ENCODE data around the gene ZBTB20. TPM values are rescaled to one million over a fixed set of nuclear protein-coding genes. Genes with fewer than 3 reads are reported as not detected.

The ZBTB20 gene
- total RNA-seq, 1 experiment from 2014 or later = 26.5 TPM

GRCh38 chr3:114848082-114848481, 299.0 kb downstream of the ZBTB20 start:
- CTCF ChIA-PET = no interaction called here
- Histone ChIP-seq H3F3A (ENCODE audit: insufficient read depth, low read depth) (no peaks in the 10 kb centered on the region), H3K9me3 (ENCODE audit: insufficient read depth, low read depth) (no peaks in the 10 kb centered on the region), H2AFZ (no peak overlapping the region), H3K36me3 (ENCODE audit: low read depth) (no peaks in the 10 kb centered on the region), H3K4me1 (replicated peaks; ENCODE audit: insufficient read depth) (no peaks in the 10 kb centered on the region), H3K4me3 (no peak overlapping the region), H3K79me2 (ENCODE audit: low read depth) (no peaks in the 10 kb centered on the region), H3K27me3 (ENCODE audit: insufficient read depth, low read depth) (no peaks in the 10 kb centered on the region), H4K20me1 (ENCODE audit: insufficient read depth) (no peaks in the 10 kb centered on the region), H3K4me2 (no peak overlapping the region), H3K27ac (no peak overlapping the region), H3K9me2 (ENCODE audit: insufficient read depth) (no peaks in the 10 kb centered on the region)
- POLR2A ChIA-PET (ENCODE audit: unreplicated experiment) = no interaction called here
- DNase-seq = no peak
- BruUV-seq (replicated peaks) = no TSS peak
- intact Hi-C loops (cut with micrococcal nuclease; ENCODE audit: unreplicated experiment) = no loop called here
- no peak for TF ChIP-seq CTCF (conservative IDR thresholded peaks at IDR 0.05)
- TF ChIP-seq EZH2 (IDR thresholded peaks at IDR 0.05; ENCODE audit: low read depth) = no peak

- ChIA-PET CTCF (no interaction called here), POLR2A (ENCODE audit: unreplicated experiment) (no interaction called here)
- H3K9me2 ChIP-seq (ENCODE audit: insufficient read depth) = no peaks in the 10 kb centered on the region
- no peak for TF ChIP-seq EZH2 (IDR thresholded peaks at IDR 0.05; ENCODE audit: low read depth)
- no peak for TF ChIP-seq CTCF (conservative IDR thresholded peaks at IDR 0.05)
- H3K4me2 ChIP-seq = no peak overlapping the region
- no peak for DNase-seq
- intact Hi-C loops (cut with micrococcal nuclease; ENCODE audit: unreplicated experiment) = no loop called here
- H2AFZ ChIP-seq = no peak overlapping the region
- no peaks in the 10 kb centered on the region for H3F3A ChIP-seq (ENCODE audit: insufficient read depth, low read depth)
- H3K27me3 ChIP-seq (ENCODE audit: insufficient read depth, low read depth) = no peaks in the 10 kb centered on the region
- no peak overlapping the region for H3K4me3 ChIP-seq
- BruUV-seq (replicated peaks) = no TSS peak
- no peaks in the 10 kb centered on the region for H4K20me1 ChIP-seq (ENCODE audit: insufficient read depth)
- H3K79me2 ChIP-seq (ENCODE audit: low read depth) = no peaks in the 10 kb centered on the region
- no peaks in the 10 kb centered on the region for H3K9me3 ChIP-seq (ENCODE audit: insufficient read depth, low read depth)
- H3K27ac ChIP-seq = no peak overlapping the region
- no peaks in the 10 kb centered on the region for H3K36me3 ChIP-seq (ENCODE audit: low read depth)
- no peaks in the 10 kb centered on the region for H3K4me1 ChIP-seq (replicated peaks; ENCODE audit: insufficient read depth)
These were observed 299.5 kb downstream of the ZBTB20 start for GRCh38 chr3:114847564-114847963.

- Histone ChIP-seq H3K79me2 (ENCODE audit: low read depth) (no peaks in the 10 kb centered on the region), H4K20me1 (ENCODE audit: insufficient read depth) (no peaks in the 10 kb centered on the region), H3K9me2 (ENCODE audit: insufficient read depth) (no peaks in the 10 kb centered on the region), H2AFZ (no peak overlapping the region), H3F3A (ENCODE audit: insufficient read depth, low read depth) (no peaks in the 10 kb centered on the region), H3K4me1 (replicated peaks; ENCODE audit: insufficient read depth) (no peaks in the 10 kb centered on the region), H3K36me3 (ENCODE audit: low read depth) (no peaks in the 10 kb centered on the region), H3K4me2 (no peak overlapping the region), H3K9me3 (ENCODE audit: insufficient read depth, low read depth) (no peaks in the 10 kb centered on the region), H3K27ac (no peak overlapping the region), H3K27me3 (ENCODE audit: insufficient read depth, low read depth) (no peaks in the 10 kb centered on the region), H3K4me3 (no peak overlapping the region)
- DNase-seq = no peak
- TF ChIP-seq EZH2 (IDR thresholded peaks at IDR 0.05; ENCODE audit: low read depth) = no peak
- TF ChIP-seq CTCF (conservative IDR thresholded peaks at IDR 0.05) = no peak
- CTCF ChIA-PET = no interaction called here
- intact Hi-C loops (cut with micrococcal nuclease; ENCODE audit: unreplicated experiment) = no loop called here
- POLR2A ChIA-PET (ENCODE audit: unreplicated experiment) = no interaction called here
- BruUV-seq (replicated peaks) = no TSS peak
These were observed 300.3 kb downstream of the ZBTB20 start for GRCh38 chr3:114846779-114847178.

Data from PC-9 (cell line).